Islet precursor cell (in vitro differentiated cells): ENCODE results near the gene CAPZB.

ENCODE experiments used
- DNase-seq: peaks from one replicate; pipeline ENCODE4 v3.0.0-alpha.2; 2018

CAPZB gene

GRCh38 chr1:19426294-19427086 is 58.8 kb downstream of the CAPZB start:
- no peak for DNase-seq

- DNase-seq, result no peak
Measured at GRCh38 chr1:19425646-19426239, 59.6 kb downstream of the CAPZB start.

GRCh38 chr1:19424651-19425570 is 60.4 kb downstream of the CAPZB start:
- no peak for DNase-seq

- DNase-seq, result no peak
Measured at GRCh38 chr1:19423130-19423529, 62.2 kb downstream of the CAPZB start.

GRCh38 chr1:19421365-19421764 is 64.0 kb downstream of the CAPZB start:
- no peak for DNase-seq

GRCh38 chr1:19420606-19421005 is 64.7 kb downstream of the CAPZB start:
- no peak for DNase-seq

GRCh38 chr1:19419691-19420090 is 65.6 kb downstream of the CAPZB start:
- DNase-seq, result no peak

- no peak for DNase-seq
Measured at GRCh38 chr1:19418503-19418971, 66.8 kb downstream of the CAPZB start.

- no peak for DNase-seq
Measured at GRCh38 chr1:19416921-19417470, 68.3 kb downstream of the CAPZB start.

- no peak for DNase-seq
Measured at GRCh38 chr1:19416145-19416544, 69.2 kb downstream of the CAPZB start.

GRCh38 chr1:19414515-19415121 is 70.7 kb downstream of the CAPZB start:
- DNase-seq, result no peak

GRCh38 chr1:19413999-19414398 is 71.3 kb downstream of the CAPZB start:
- DNase-seq, result no peak

GRCh38 chr1:19412654-19413053 is 72.7 kb downstream of the CAPZB start:
- DNase-seq, result no peak

- DNase-seq, result no peak
Measured at GRCh38 chr1:19411612-19412011, 73.7 kb downstream of the CAPZB start.

- DNase-seq, result no peak
Measured at GRCh38 chr1:19410393-19410792, 74.9 kb downstream of the CAPZB start.

GRCh38 chr1:19409477-19410341 is 75.6 kb downstream of the CAPZB start:
- no peak for DNase-seq

- DNase-seq, result no peak
Measured at GRCh38 chr1:19407494-19408096, 77.7 kb downstream of the CAPZB start.

- no peak for DNase-seq
Measured at GRCh38 chr1:19406680-19407079, 78.7 kb downstream of the CAPZB start.

GRCh38 chr1:19405761-19406487 is 79.4 kb downstream of the CAPZB start:
- DNase-seq, result no peak

- DNase-seq, result no peak
Measured at GRCh38 chr1:19405195-19405760, 80.1 kb downstream of the CAPZB start.
